Adrenal gland (tissue), 5 donors: ENCODE measurements around the gene CCN6.

ENCODE experiments used
- CTCF ChIP-seq, 6 experiments: fragments of 450-650 bp in 4 of 6; fragments of 200-600 bp in 2 of 6; sonication (generic) in 1 of 6; IDR thresholded peaks; 1 replicate in 5 of 6; 2 replicates in 1 of 6; pipeline versions ENCODE4 v1.5.1 to v1.8.0; 2016 to 2021; ENCODE audit warnings: antibody characterized with exemption in 6 of 6, mild to moderate bottlenecking in 2 of 6, moderate library complexity in 1 of 6
- POLR2A ChIP-seq, 2 donors: fragments of 450-650 bp; IDR thresholded peaks; one replicate each; pipeline ENCODE4 v1.6.1; 2017; ENCODE audit warnings: antibody characterized with exemption in 2 of 2, mild to moderate bottlenecking in 2 of 2, moderate library complexity in 1 of 2
- donor health status: DM: no; HTN: no; CAD: no.

GRCh38 chr6:112062966-112063365, 9.1 kb downstream of the CCN6 start:
- TF ChIP-seq POLR2A (IDR thresholded peaks at IDR 0.05) (no peak), CTCF (IDR thresholded peaks at IDR 0.05) (no peak)
